Measurements from ENCODE around the gene PGPEP1. TPM values are rescaled to one million over a fixed set of nuclear protein-coding genes. Genes with fewer than 3 reads are reported as not detected.

Gene PGPEP1, protein sequence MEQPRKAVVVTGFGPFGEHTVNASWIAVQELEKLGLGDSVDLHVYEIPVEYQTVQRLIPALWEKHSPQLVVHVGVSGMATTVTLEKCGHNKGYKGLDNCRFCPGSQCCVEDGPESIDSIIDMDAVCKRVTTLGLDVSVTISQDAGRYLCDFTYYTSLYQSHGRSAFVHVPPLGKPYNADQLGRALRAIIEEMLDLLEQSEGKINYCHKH
- 10 to 100 TPM; 29.1 to 77.9 (median 38.6) TPM for polyA plus RNA-seq
- long read RNA-seq, donor 1: 0 reads
- long read RNA-seq, donor 2, partial matches to known transcripts: 0 of 4 reads
- long read RNA-seq, donor 2, other reads (novel, unspliced or antisense): 0 of 4 reads
- long read RNA-seq, donor 3, full-length matches to known transcripts: 3 of 3 reads
- long read RNA-seq, donor 3, partial matches to known transcripts: 0 of 3 reads
- long read RNA-seq, donor 3, other reads (novel, unspliced or antisense): 0 of 3 reads
- long read RNA-seq, donor 4: 0 reads
- long read RNA-seq, donor 5: 0 reads
- long read RNA-seq, donor 6, full-length matches to known transcripts: 6 of 6 reads
- long read RNA-seq, donor 6, partial matches to known transcripts: 0 of 6 reads
- long read RNA-seq, donor 6, other reads (novel, unspliced or antisense): 0 of 6 reads
- long read RNA-seq, donor 7, full-length matches to known transcripts: 5 of 5 reads
- long read RNA-seq, donor 7, partial matches to known transcripts: 0 of 5 reads
- long read RNA-seq, donor 7, other reads (novel, unspliced or antisense): 0 of 5 reads
- long read RNA-seq, donor 8: 0 reads
- long read RNA-seq, donor 9: 0 reads
- long read RNA-seq, donor 10, full-length matches to known transcripts: 6 of 6 reads
- long read RNA-seq, donor 10, partial matches to known transcripts: 0 of 6 reads
- long read RNA-seq, donor 10, other reads (novel, unspliced or antisense): 0 of 6 reads

DNA sequence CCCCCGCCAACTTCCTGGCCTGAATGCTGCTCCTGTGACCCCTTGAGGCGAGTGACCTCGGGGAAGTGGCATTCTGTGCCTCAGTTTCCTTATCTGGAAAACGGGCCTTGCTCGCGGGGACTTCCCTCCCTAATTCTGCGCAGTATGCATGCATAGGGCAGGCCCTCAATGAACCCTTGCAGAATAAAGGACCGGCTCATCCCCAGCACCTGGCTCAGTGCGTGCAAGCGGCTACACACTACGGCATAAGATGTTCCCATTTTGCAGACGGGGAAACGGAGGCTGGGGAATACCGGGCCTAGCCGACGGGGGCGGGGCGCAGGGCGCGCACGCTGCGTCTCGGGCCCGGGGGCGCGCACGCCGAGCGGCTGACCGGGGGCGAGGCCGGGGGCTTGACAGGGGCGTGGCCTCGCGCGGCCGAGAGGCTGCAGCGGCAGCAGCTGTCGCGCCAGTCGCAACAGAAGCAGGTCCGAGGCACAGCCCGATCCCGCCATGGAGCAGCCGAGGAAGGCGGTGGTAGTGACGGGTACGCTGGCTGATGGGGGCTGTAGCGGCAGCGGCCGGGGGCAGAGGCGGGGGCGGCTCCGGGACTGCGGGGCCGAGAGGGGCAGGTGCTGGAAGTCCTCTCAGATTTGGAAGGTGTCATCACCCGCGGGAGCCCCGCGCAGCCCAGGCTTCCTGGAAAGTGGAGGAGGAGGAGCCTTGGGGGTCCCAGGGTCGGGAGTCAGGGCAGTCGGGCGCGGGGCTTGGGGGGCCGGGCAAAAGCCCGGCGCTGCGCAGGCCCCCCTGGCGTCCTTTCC, at the start of gene PGPEP1:
Gene PGPEP1 (plus strand): TSS at position 409 of the 800 bp plus-strand sequence. CDS start 84 bp downstream, at position 493.
- peak; percentile 73 to 86 for DNase-seq
- peak within 1 kb of the TSS; percentile 91 to 99 (median 94) for H3K4me3 ChIP-seq (ENCODE audit: low read depth in 1 of 3, low read length in 3 of 3)
- FAIRE-seq: no peak
- H3K27me3 ChIP-seq (ENCODE audit: control insufficient read depth in 3 of 3, insufficient read depth in 3 of 3, low read length in 3 of 3): no peaks in the 10 kb centered on the region
- H3K36me3 ChIP-seq (ENCODE audit: control insufficient read depth in 3 of 3, insufficient read depth in 2 of 3, low read depth in 1 of 3, low read length in 3 of 3): peaks cover 2 to 40% (median 5%) of the 10 kb centered on the region in 3 donors
- peaks cover 0 to 42% (median 0%) of the 10 kb centered on the region in 3 donors for H3K4me1 ChIP-seq (ENCODE audit: control insufficient read depth in 3 of 3, insufficient read depth in 2 of 3, low read depth in 1 of 3, low read length in 2 of 3)
- H3K27ac ChIP-seq (ENCODE audit: low read depth in 1 of 3, low read length in 2 of 3): peak within 1 kb of the TSS; percentile 81 to 99 (median 90)
- H3K9me3 ChIP-seq (ENCODE audit: control insufficient read depth in 2 of 2, insufficient read depth in 1 of 2, low read depth in 1 of 2, low read length in 1 of 2): no peaks in the 10 kb centered on the region
- 3 to 4% (median 3%) methylated on average over 52 to 69 of the region's 69 CpGs for WGBS, 3 donors

DNA sequence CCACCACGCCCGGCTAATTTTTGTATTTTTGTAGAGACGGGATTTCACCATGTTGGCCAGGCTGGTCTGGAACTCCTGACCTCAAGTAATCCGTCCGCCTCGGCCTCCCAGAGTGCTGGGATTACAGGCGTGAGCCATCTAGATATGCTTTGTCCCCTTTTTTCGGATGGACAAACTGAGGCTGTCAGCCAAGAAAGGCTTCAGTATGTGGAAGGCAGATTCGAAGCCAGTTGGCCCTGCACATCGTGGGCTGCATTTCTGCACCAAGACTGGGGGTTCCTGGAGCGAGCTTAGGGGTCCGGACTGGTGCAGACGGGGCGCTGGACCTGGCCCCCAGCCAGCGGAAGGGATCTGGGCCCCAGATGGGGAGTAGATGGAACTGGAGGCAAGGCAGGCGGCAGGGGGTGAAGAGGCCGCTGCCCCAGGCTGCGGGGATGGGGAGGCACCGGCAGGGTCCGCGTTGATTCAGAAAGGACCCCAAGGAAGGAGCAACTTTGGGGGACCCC, 49.3 kb upstream of the PGPEP1 start:
- Histone ChIP-seq H3K9me3 (ENCODE audit: control insufficient read depth in 2 of 2, insufficient read depth in 1 of 2, low read depth in 1 of 2, low read length in 1 of 2) (no peaks in the 10 kb centered on the region), H3K27ac (ENCODE audit: low read depth in 1 of 3, low read length in 2 of 3) (peak overlapping the region; percentile 94 to 99 (median 99)), H3K4me3 (ENCODE audit: low read depth in 1 of 3, low read length in 3 of 3) (peak overlapping the region in 2 of 3 donors; percentile 56 to 87), H3K27me3 (ENCODE audit: control insufficient read depth in 3 of 3, insufficient read depth in 3 of 3, low read length in 3 of 3) (peaks cover 0 to 10% (median 0%) of the 10 kb centered on the region in 3 donors), H3K36me3 (ENCODE audit: control insufficient read depth in 3 of 3, insufficient read depth in 2 of 3, low read depth in 1 of 3, low read length in 3 of 3) (no peaks in the 10 kb centered on the region), H3K4me1 (ENCODE audit: control insufficient read depth in 3 of 3, insufficient read depth in 2 of 3, low read depth in 1 of 3, low read length in 2 of 3) (peaks cover 0 to 39% (median 0%) of the 10 kb centered on the region in 3 donors)
- DNase-seq (no peak), FAIRE-seq (no peak)
- 38 to 47% (median 42%) methylated on average over 21 of the region's 21 CpGs for WGBS, 3 donors

DNA sequence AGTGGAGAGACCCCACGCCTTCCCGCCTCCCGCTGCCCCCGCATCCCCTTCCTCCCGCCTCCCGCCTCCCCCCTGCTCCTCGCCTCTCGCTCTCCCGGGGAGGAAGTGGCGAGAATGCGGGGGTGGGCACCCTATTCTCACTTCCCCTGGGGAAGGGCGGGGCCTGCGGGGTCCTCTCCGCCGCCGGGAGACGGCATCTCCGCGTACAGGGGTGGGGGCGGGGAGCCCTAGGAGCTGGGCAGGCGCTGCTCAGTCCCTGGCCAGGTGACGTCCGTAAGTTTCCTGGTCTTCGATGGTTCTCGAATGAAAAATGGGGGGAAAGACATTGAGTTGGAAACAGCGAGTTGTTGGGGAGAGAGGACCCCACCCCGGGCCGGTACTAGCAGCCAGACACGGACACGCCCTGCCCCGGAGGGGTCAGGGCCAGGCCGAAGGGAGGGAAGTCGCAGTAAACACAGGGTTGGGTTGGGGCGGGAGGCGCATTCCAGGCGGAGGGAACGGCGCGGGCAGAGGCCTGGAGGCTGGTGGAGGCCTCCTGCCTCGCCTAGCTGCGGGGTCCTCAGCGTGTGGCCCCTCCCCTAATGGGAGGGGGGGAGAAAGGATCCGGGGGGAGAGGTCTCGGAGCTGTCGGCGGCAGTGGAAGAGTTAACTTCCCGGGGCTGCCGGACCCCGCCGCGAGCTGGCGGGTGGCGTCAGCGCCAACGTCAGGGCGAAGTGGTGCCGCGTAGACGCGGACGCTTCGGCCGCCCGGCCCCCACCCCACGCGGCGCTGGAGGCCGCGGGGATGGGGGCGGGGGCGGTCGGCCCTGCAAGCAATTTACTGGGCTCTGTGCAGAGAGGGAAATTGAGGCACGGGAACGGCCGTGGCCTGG, 48.6 kb upstream of the PGPEP1 start:
- H3K4me1 ChIP-seq (ENCODE audit: control insufficient read depth in 3 of 3, insufficient read depth in 2 of 3, low read depth in 1 of 3, low read length in 2 of 3): peaks cover 0 to 39% (median 0%) of the 10 kb centered on the region in 3 donors
- H3K27me3 ChIP-seq (ENCODE audit: control insufficient read depth in 3 of 3, insufficient read depth in 3 of 3, low read length in 3 of 3): peaks cover 0 to 10% (median 0%) of the 10 kb centered on the region in 3 donors
- peak; percentile 86 to 94 for DNase-seq
- H3K4me3 ChIP-seq (ENCODE audit: low read depth in 1 of 3, low read length in 3 of 3): peak overlapping the region; percentile 56 to 87 (median 56)
- peak overlapping the region; percentile 94 to 99 (median 99) for H3K27ac ChIP-seq (ENCODE audit: low read depth in 1 of 3, low read length in 2 of 3)
- FAIRE-seq: no peak
- 1% methylated on average over 45 to 75 of the region's 75 CpGs for WGBS, 3 donors
- no peaks in the 10 kb centered on the region for H3K36me3 ChIP-seq (ENCODE audit: control insufficient read depth in 3 of 3, insufficient read depth in 2 of 3, low read depth in 1 of 3, low read length in 3 of 3)
- H3K9me3 ChIP-seq (ENCODE audit: control insufficient read depth in 2 of 2, insufficient read depth in 1 of 2, low read depth in 1 of 2, low read length in 1 of 2): no peaks in the 10 kb centered on the region

DNA sequence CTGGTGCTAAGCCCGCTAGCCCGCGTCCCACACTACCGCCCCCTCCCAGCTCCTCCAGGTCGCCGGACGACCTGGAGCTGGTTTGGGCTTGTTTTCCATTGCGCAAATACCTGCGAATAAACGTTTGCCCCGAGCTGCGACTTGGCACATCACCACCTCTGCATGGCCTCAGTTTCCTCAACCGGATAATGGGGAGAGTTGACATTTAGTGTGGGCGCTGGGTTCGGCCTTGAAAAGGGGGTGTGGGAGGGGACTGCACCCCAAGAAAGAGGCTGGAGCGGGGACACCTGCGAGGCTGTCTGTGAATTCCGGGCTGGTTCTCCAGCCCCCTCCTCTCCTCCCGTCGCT, 48.0 kb upstream of the PGPEP1 start:
- 0 to 1% (median 0%) methylated on average over 20 of the region's 20 CpGs for WGBS, 3 donors
- Histone ChIP-seq H3K27ac (ENCODE audit: low read depth in 1 of 3, low read length in 2 of 3) (peak overlapping the region; percentile 94 to 99 (median 99)), H3K4me1 (ENCODE audit: control insufficient read depth in 3 of 3, insufficient read depth in 2 of 3, low read depth in 1 of 3, low read length in 2 of 3) (peaks cover 0 to 39% (median 0%) of the 10 kb centered on the region in 3 donors), H3K36me3 (ENCODE audit: control insufficient read depth in 3 of 3, insufficient read depth in 2 of 3, low read depth in 1 of 3, low read length in 3 of 3) (no peaks in the 10 kb centered on the region), H3K9me3 (ENCODE audit: control insufficient read depth in 2 of 2, insufficient read depth in 1 of 2, low read depth in 1 of 2, low read length in 1 of 2) (no peaks in the 10 kb centered on the region), H3K27me3 (ENCODE audit: control insufficient read depth in 3 of 3, insufficient read depth in 3 of 3, low read length in 3 of 3) (peaks cover 0 to 10% (median 0%) of the 10 kb centered on the region in 3 donors), H3K4me3 (ENCODE audit: low read depth in 1 of 3, low read length in 3 of 3) (peak overlapping the region; percentile 56 to 87 (median 56))
- no peak for FAIRE-seq
- peak in 1 of 2 donors; percentile 34 for DNase-seq

DNA sequence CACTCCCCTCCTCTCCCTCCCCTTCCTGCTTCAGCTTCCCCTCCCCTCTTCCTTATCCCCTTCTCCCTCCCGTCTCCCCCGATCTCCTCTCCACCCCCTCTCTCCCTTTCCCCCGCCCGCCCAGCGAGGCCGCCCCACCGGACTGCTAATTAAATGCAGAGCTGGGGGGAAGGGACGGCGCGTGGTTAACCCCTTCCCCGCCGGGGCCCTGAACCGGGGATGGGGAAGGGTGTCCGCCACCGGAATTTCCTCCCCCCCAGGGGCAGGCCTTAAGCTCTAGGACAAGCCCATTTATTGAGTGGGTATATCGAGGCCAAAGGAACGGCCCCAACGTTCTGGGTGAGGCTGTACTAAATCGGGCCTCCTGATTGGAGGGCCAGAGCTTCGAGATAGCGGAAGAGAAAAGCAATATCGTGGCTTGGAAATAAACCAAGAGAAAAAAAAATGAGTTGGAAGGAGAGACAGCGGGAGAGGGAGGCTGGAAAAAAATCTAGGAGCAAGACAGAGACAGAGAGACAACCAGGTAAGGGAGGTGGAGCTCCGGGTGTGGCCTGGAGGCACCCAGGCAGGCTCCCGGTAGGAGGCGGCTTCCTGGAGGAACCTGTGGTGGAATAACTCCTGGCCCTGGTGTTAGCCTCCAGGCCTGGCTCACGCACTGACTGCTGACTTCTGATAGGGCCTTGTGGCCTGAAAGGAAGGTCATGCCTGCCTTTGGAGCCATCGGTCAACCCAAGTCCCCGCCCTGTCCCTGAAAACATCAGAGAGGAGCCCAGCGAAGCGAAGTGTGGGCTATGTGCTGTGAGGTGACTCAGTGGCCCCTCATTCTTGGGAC, 47.4 kb upstream of the PGPEP1 start:
- peaks cover 0 to 38% (median 0%) of the 10 kb centered on the region in 3 donors for H3K4me1 ChIP-seq (ENCODE audit: control insufficient read depth in 3 of 3, insufficient read depth in 2 of 3, low read depth in 1 of 3, low read length in 2 of 3)
- FAIRE-seq: no peak
- WGBS, 3 donors: 8 to 9% (median 9%) methylated on average over 28 to 31 of the region's 31 CpGs
- H3K9me3 ChIP-seq (ENCODE audit: control insufficient read depth in 2 of 2, insufficient read depth in 1 of 2, low read depth in 1 of 2, low read length in 1 of 2): no peaks in the 10 kb centered on the region
- H3K27me3 ChIP-seq (ENCODE audit: control insufficient read depth in 3 of 3, insufficient read depth in 3 of 3, low read length in 3 of 3): peaks cover 0 to 10% (median 0%) of the 10 kb centered on the region in 3 donors
- peak; percentile 75 to 77 for DNase-seq
- H3K4me3 ChIP-seq (ENCODE audit: low read depth in 1 of 3, low read length in 3 of 3): peak overlapping the region; percentile 56 to 87 (median 56)
- H3K27ac ChIP-seq (ENCODE audit: low read depth in 1 of 3, low read length in 2 of 3): peak overlapping the region; percentile 94 to 99 (median 99)
- no peaks in the 10 kb centered on the region for H3K36me3 ChIP-seq (ENCODE audit: control insufficient read depth in 3 of 3, insufficient read depth in 2 of 3, low read depth in 1 of 3, low read length in 3 of 3)

DNA sequence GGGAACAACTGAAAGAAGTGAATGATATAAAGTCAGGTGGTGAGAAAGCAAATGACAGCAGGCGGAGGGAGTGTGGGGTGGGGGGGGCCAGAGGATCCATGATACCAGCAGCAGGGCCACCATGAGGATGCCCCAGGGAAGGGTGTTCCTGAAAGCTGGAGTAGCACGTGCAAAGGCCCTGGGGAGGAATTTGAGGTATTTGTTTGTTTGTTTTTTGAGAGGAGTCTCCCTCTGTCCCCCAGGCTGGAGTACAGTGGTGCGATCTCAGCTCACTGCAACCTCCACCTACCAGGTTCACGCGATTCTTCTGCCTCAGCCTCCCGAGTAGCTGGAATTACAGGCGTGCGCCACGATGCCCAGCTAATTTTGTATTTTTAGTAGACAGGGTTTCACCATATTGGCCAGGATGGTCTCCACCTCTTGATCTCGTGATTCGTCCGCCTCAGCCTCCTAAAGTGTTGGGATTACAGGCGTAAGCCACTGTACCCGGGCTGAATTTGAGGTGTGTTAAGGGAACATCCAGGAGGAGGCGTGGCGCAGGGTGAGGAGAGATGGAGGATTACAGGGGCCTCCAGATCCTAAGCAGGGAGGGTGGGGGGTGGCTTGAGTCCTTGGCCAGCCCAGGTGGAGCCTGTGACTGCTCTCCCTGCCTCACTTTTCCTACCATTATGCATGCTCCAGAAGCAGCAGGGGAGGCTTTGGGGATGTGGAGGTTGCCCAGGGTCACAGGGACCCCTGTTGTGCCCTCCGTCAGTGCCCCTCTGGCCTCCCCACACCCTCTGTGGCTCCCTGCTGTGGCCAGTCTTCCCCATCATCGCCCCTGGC, 46.5 kb upstream of the PGPEP1 start:
- Histone ChIP-seq H3K4me1 (ENCODE audit: control insufficient read depth in 3 of 3, insufficient read depth in 2 of 3, low read depth in 1 of 3, low read length in 2 of 3) (peaks cover 0 to 33% (median 0%) of the 10 kb centered on the region in 3 donors), H3K27ac (ENCODE audit: low read depth in 1 of 3, low read length in 2 of 3) (peak overlapping the region; percentile 94 to 99 (median 99)), H3K9me3 (ENCODE audit: control insufficient read depth in 2 of 2, insufficient read depth in 1 of 2, low read depth in 1 of 2, low read length in 1 of 2) (no peaks in the 10 kb centered on the region), H3K4me3 (ENCODE audit: low read depth in 1 of 3, low read length in 3 of 3) (no peak overlapping the region), H3K36me3 (ENCODE audit: control insufficient read depth in 3 of 3, insufficient read depth in 2 of 3, low read depth in 1 of 3, low read length in 3 of 3) (no peaks in the 10 kb centered on the region), H3K27me3 (ENCODE audit: control insufficient read depth in 3 of 3, insufficient read depth in 3 of 3, low read length in 3 of 3) (peaks cover 0 to 10% (median 0%) of the 10 kb centered on the region in 3 donors)
- FAIRE-seq: no peak
- no peak for DNase-seq
- WGBS, 3 donors: 68 to 73% (median 69%) methylated on average over 18 of the region's 18 CpGs

All from small intestine (tissue), 16 donors.